Measurements from ENCODE around the gene HNMT.

DNA sequence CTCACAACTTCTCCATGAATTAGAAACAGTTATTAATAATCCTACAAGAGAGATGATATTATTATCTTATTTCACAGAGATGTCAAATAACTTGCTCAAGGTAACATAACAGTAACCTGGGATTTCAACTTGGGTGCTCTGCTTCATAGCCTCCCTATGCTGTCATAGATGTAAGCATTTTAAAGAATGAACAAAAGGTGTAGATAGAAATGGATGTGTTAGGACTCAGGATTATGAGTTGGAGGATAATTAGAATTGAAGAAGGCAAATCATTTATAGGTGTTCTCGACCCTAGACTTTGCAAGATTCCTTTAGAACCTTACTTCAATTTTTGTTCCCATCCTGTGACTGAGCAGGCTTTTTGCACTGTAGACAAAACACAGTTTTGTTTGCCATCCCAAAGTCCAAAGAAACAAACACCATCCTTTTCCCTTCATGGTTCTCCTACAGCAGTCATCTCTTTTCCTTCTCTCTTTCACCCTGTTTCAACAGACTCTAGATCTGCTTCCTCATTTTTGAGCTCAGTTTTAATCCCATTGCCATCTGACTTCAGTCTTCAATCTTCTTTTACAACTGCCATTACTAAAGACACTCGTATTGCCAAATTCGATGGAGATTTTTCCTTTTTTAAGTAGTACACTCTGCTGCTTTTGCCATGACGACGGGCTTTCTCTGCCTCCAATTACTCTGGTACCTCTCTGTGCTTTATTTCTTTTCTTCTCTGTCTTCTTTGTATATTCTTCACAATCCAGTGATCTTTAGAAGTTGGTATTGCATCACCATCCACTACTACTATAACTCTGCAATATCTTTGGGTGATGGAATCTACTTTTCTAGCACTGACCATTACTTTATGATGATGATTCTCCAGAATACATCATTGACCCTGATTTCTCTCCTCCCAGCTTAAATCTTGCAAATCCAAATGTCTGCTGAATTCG, 4.5 kb downstream of the HNMT start:
- TF ChIP-seq, protein P1, sequence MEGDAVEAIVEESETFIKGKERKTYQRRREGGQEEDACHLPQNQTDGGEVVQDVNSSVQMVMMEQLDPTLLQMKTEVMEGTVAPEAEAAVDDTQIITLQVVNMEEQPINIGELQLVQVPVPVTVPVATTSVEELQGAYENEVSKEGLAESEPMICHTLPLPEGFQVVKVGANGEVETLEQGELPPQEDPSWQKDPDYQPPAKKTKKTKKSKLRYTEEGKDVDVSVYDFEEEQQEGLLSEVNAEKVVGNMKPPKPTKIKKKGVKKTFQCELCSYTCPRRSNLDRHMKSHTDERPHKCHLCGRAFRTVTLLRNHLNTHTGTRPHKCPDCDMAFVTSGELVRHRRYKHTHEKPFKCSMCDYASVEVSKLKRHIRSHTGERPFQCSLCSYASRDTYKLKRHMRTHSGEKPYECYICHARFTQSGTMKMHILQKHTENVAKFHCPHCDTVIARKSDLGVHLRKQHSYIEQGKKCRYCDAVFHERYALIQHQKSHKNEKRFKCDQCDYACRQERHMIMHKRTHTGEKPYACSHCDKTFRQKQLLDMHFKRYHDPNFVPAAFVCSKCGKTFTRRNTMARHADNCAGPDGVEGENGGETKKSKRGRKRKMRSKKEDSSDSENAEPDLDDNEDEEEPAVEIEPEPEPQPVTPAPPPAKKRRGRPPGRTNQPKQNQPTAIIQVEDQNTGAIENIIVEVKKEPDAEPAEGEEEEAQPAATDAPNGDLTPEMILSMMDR (IDR thresholded peaks at IDR 0.05), result no peak
- TF ChIP-seq POLR2A (IDR thresholded peaks at IDR 0.05), result no peak
